ENCODE data around the gene MROH8. TPM values are rescaled to one million over a fixed set of nuclear protein-coding genes. Genes with fewer than 3 reads are reported as not detected.

The MROH8 gene
- polyA plus RNA-seq, 1 of the 3 experiments (the other 2 are of a cell fraction) = 3.5 TPM

DNA sequence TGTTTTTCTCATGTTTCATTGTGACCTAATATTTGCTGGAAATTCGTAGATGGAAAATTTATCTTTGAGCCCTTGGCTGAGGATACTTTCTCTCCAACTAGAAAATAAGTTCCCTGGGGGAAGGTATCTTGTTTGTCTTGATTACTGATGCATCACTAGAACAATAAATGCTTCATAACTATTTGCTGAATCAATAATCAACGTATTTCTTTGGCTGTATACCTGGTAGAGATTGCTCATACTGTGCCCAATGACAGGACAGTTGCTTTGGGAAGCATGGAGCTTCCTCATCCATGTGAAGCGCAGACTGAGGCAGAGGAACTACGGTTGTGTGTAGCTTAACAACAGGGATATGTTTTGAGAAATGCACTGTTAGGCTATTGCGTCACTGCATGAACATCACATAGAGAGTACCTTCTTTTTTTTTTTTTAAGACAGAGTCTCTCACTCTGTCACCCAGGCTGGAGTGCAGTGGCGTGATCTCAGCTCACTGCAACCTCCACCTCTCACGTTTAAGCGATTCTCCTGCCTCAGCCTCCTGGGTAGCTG is 34.4 kb downstream of the MROH8 start:
- H3K27ac ChIP-seq (ENCODE audit: low read depth in 2 of 2, low read length in 1 of 2) = no peak overlapping the region
- H3K79me2 ChIP-seq (ENCODE audit: insufficient read depth) = no peaks in the 10 kb centered on the region
- no peak for DNase-seq
- H4K20me1 ChIP-seq (ENCODE audit: insufficient read depth) = no peaks in the 10 kb centered on the region
- TF ChIP-seq TCF12 (IDR thresholded peaks at IDR 0.05) = no peak
- no peak for TF ChIP-seq FOXM1 (IDR thresholded peaks at IDR 0.05; ENCODE audit: low read depth)
- TF ChIP-seq RCOR1 (IDR thresholded peaks at IDR 0.05; ENCODE audit: low read length) = no peak
- no peak for TF ChIP-seq SIN3A (IDR thresholded peaks at IDR 0.05; ENCODE audit: borderline replicate concordance, low read depth, low read length)
- no peak for TF ChIP-seq FOXJ3 (CRISPR knock-in tag; IDR thresholded peaks at IDR 0.05)
- ChIA-PET CTCF (no interaction called here), POLR2A (no interaction called here)
- H3K4me1 ChIP-seq (ENCODE audit: control insufficient read depth in 1 of 2, insufficient read depth in 2 of 2, low read depth in 1 of 2, low read length in 1 of 2) = no peaks in the 10 kb centered on the region
- 91% methylated on average over 8 of the region's 8 CpGs for WGBS (ENCODE audit: low lambda C conversion rate)
- no peak overlapping the region for H3K4me2 ChIP-seq
- H3K9me3 ChIP-seq = no peaks in the 10 kb centered on the region
- no peaks in the 10 kb centered on the region for H3K36me3 ChIP-seq (replicated peaks in 1 of 2; ENCODE audit: control insufficient read depth in 1 of 2, insufficient read depth in 2 of 2, low read length in 1 of 2)
- H3K27me3 ChIP-seq (ENCODE audit: insufficient read depth) = no peaks in the 10 kb centered on the region
- H3K9ac ChIP-seq = no peak overlapping the region
- H3F3A ChIP-seq (replicated peaks; ENCODE audit: insufficient read depth) = no peaks in the 10 kb centered on the region
- no peak overlapping the region for H3K4me3 ChIP-seq (ENCODE audit: low read depth in 2 of 2, low read length in 1 of 2)
- no peaks in the 10 kb centered on the region for H3K9me2 ChIP-seq
- no peak overlapping the region for H2AFZ ChIP-seq (ENCODE audit: low read depth)

DNA sequence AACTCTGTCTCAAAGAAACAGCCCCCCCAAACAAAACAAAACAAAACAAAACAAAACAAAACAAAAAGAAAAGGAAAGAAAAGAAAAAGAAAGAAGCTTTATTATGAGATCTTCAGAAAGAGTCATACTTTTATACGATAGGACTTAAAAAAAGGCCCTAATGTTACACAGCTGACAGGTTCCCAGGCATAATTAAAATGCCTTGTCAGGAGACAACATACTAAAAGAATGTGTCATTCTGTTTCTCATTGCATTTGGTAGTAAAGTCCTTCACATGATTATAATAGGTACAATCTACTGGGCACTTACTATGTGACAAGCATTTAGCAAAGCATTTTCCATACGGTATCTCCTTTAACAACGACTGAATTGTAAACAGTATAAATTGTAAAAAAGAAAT is 36.6 kb downstream of the MROH8 start:
- Histone ChIP-seq H3K4me3 (ENCODE audit: low read depth in 2 of 2, low read length in 1 of 2) (no peak overlapping the region), H3K9ac (no peak overlapping the region), H3K79me2 (ENCODE audit: insufficient read depth) (no peaks in the 10 kb centered on the region), H3F3A (replicated peaks; ENCODE audit: insufficient read depth) (no peaks in the 10 kb centered on the region), H2AFZ (ENCODE audit: low read depth) (no peak overlapping the region), H3K9me3 (no peaks in the 10 kb centered on the region), H3K4me1 (ENCODE audit: control insufficient read depth in 1 of 2, insufficient read depth in 2 of 2, low read depth in 1 of 2, low read length in 1 of 2) (no peaks in the 10 kb centered on the region), H3K27me3 (ENCODE audit: insufficient read depth) (no peaks in the 10 kb centered on the region), H3K4me2 (no peak overlapping the region), H3K36me3 (replicated peaks in 1 of 2; ENCODE audit: control insufficient read depth in 1 of 2, insufficient read depth in 2 of 2, low read length in 1 of 2) (no peaks in the 10 kb centered on the region), H3K9me2 (no peaks in the 10 kb centered on the region), H3K27ac (ENCODE audit: low read depth in 2 of 2, low read length in 1 of 2) (no peak overlapping the region), H4K20me1 (ENCODE audit: insufficient read depth) (no peaks in the 10 kb centered on the region)
- 90% methylated on average over 3 of the region's 3 CpGs for WGBS (ENCODE audit: low lambda C conversion rate)
- ChIA-PET CTCF (no interaction called here), POLR2A (no interaction called here)
- TF ChIP-seq SIN3A (IDR thresholded peaks at IDR 0.05; ENCODE audit: borderline replicate concordance, low read depth, low read length) (no peak), NRF1 (IDR thresholded peaks at IDR 0.05; ENCODE audit: low read depth, low read length) (no peak), GATA2 (CRISPR knock-in tag; IDR thresholded peaks at IDR 0.05) (no peak), GABPA (IDR thresholded peaks at IDR 0.05; ENCODE audit: low read depth) (no peak), MEF2A (IDR thresholded peaks at IDR 0.05; ENCODE audit: borderline replicate concordance, low read depth) (no peak), JUND (IDR thresholded peaks at IDR 0.05) (no peak), TEAD4 (IDR thresholded peaks at IDR 0.05; ENCODE audit: borderline replicate concordance, insufficient read depth) (no peak), CHD2 (IDR thresholded peaks at IDR 0.05; ENCODE audit: low read length, partially characterized antibody) (no peak), MXI1 (IDR thresholded peaks at IDR 0.05; ENCODE audit: low read depth, low read length) (no peak)
- TF ChIP-seq, protein P1, sequence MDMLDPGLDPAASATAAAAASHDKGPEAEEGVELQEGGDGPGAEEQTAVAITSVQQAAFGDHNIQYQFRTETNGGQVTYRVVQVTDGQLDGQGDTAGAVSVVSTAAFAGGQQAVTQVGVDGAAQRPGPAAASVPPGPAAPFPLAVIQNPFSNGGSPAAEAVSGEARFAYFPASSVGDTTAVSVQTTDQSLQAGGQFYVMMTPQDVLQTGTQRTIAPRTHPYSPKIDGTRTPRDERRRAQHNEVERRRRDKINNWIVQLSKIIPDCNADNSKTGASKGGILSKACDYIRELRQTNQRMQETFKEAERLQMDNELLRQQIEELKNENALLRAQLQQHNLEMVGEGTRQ (IDR thresholded peaks at IDR 0.05; ENCODE audit: borderline replicate concordance, low read depth, low read length) = no peak
- TF ChIP-seq, protein P2, sequence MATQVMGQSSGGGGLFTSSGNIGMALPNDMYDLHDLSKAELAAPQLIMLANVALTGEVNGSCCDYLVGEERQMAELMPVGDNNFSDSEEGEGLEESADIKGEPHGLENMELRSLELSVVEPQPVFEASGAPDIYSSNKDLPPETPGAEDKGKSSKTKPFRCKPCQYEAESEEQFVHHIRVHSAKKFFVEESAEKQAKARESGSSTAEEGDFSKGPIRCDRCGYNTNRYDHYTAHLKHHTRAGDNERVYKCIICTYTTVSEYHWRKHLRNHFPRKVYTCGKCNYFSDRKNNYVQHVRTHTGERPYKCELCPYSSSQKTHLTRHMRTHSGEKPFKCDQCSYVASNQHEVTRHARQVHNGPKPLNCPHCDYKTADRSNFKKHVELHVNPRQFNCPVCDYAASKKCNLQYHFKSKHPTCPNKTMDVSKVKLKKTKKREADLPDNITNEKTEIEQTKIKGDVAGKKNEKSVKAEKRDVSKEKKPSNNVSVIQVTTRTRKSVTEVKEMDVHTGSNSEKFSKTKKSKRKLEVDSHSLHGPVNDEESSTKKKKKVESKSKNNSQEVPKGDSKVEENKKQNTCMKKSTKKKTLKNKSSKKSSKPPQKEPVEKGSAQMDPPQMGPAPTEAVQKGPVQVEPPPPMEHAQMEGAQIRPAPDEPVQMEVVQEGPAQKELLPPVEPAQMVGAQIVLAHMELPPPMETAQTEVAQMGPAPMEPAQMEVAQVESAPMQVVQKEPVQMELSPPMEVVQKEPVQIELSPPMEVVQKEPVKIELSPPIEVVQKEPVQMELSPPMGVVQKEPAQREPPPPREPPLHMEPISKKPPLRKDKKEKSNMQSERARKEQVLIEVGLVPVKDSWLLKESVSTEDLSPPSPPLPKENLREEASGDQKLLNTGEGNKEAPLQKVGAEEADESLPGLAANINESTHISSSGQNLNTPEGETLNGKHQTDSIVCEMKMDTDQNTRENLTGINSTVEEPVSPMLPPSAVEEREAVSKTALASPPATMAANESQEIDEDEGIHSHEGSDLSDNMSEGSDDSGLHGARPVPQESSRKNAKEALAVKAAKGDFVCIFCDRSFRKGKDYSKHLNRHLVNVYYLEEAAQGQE (IDR thresholded peaks at IDR 0.05; ENCODE audit: low read depth, low read length) = no peak
- TF ChIP-seq, protein P3, sequence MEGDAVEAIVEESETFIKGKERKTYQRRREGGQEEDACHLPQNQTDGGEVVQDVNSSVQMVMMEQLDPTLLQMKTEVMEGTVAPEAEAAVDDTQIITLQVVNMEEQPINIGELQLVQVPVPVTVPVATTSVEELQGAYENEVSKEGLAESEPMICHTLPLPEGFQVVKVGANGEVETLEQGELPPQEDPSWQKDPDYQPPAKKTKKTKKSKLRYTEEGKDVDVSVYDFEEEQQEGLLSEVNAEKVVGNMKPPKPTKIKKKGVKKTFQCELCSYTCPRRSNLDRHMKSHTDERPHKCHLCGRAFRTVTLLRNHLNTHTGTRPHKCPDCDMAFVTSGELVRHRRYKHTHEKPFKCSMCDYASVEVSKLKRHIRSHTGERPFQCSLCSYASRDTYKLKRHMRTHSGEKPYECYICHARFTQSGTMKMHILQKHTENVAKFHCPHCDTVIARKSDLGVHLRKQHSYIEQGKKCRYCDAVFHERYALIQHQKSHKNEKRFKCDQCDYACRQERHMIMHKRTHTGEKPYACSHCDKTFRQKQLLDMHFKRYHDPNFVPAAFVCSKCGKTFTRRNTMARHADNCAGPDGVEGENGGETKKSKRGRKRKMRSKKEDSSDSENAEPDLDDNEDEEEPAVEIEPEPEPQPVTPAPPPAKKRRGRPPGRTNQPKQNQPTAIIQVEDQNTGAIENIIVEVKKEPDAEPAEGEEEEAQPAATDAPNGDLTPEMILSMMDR (IDR thresholded peaks at IDR 0.05) = no peak
- TF ChIP-seq, protein P4, sequence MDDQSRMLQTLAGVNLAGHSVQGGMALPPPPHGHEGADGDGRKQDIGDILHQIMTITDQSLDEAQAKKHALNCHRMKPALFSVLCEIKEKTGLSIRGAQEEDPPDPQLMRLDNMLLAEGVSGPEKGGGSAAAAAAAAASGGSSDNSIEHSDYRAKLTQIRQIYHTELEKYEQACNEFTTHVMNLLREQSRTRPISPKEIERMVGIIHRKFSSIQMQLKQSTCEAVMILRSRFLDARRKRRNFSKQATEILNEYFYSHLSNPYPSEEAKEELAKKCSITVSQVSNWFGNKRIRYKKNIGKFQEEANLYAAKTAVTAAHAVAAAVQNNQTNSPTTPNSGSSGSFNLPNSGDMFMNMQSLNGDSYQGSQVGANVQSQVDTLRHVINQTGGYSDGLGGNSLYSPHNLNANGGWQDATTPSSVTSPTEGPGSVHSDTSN (IDR thresholded peaks at IDR 0.05) = no peak
- DNase-seq = no peak
